Neural progenitor cell (in vitro differentiated cells): ENCODE results near the gene KCNT1.

ENCODE experiments used
- CTCF ChIP-seq: fragments of 200-600 bp; sonication (generic); IDR thresholded peaks from 2 replicates; pipeline ENCODE4 v1.5.1; 2017; ENCODE audit warnings: antibody characterized with exemption, mild to moderate bottlenecking
- EZH2 ChIP-seq: fragments of 200-600 bp; sonication (generic); IDR thresholded peaks from 2 replicates; pipeline ENCODE4 v1.6.1; 2017; ENCODE audit warnings: antibody characterized with exemption, mild to moderate bottlenecking, moderate library complexity

DNA sequence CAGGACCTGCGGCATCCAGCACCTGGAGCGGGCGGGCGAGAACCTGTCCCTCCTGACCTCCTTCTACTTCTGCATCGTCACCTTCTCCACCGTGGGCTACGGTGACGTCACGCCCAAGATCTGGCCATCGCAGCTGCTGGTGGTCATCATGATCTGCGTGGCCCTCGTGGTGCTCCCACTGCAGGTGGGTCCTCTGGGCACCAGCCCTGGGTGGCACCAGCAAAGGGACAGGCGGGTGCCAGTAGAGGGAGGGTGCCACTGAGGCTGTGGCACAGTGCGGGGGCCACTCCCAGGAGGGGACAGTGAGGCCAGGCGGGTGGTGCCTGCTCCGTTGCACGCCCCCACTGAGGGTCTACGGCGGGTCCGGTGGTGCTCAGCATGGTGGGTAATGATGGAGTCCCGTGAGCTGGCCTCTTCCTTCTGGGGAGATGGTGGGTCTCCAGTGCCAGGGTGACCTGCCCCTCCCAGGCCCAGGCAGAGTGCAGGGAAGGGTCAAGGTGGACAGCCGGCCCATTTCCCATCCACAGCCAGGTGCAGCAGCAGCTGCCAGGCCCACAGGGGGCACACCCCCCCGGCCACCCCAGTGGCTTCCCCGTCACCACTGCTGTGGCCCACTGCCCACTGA is 57.8 kb downstream of the KCNT1 start:
- TF ChIP-seq EZH2 (no peak), CTCF (no peak)
